Gastroesophageal sphincter (tissue), 3 donors: ENCODE data around the gene SBK1.

Experiments
- CTCF ChIP-seq, 4 experiments: fragments of 200-600 bp in 2 of 4; fragments of 450-650 bp in 2 of 4; sonication (generic) in 1 of 4; IDR thresholded peaks; one replicate each; pipeline ENCODE4 v1.5.1; 2017 to 2019; ENCODE audit warnings: antibody characterized with exemption in 4 of 4, mild to moderate bottlenecking in 2 of 4, moderate library complexity in 2 of 4
- EP300 ChIP-seq: sonication (generic); formaldehyde crosslinking; IDR thresholded peaks from one replicate; pipeline ENCODE4 v1.6.1; 2017; ENCODE audit warnings: antibody characterized with exemption, mild to moderate bottlenecking
- POLR2A ChIP-seq, 2 donors: fragments of 450-650 bp; IDR thresholded peaks; one replicate each; pipeline ENCODE4 v1.6.1; 2017; ENCODE audit warnings: antibody characterized with exemption in 2 of 2, mild to moderate bottlenecking in 2 of 2, moderate library complexity in 1 of 2

GRCh38 chr16:28288114-28288513, 4.2 kb upstream of the SBK1 start:
- TF ChIP-seq CTCF (IDR thresholded peaks at IDR 0.05): no peak
- no peak for TF ChIP-seq POLR2A (IDR thresholded peaks at IDR 0.05)
- no peak for TF ChIP-seq EP300
